IPS DF 6.9 (cell line): ENCODE measurements around the gene USP40.

Experiments
- DNase-seq: peaks from one replicate; pipeline ENCODE4 v3.0.0-alpha.2; 2013; ENCODE audit warnings: low read depth, low spot score
- H3K27ac ChIP-seq: one replicate; pipeline ENCODE4 v1.5.1; 2013; ENCODE audit warnings: low read length, control low read depth
- H3K27me3 ChIP-seq: 2 replicates; pipeline ENCODE4 v1.6.1; 2013; ENCODE audit warnings: mild to moderate bottlenecking, low read length; ENCODE audit not compliant: control insufficient read depth, insufficient read depth
- H3K36me3 ChIP-seq: 2 replicates; pipeline ENCODE4 v1.6.1; 2013; ENCODE audit warnings: low read length; ENCODE audit not compliant: control insufficient read depth, insufficient read depth
- H3K4me1 ChIP-seq: 2 replicates; pipeline ENCODE4 v1.6.1; 2013; ENCODE audit warnings: low read length; ENCODE audit not compliant: control insufficient read depth, insufficient read depth
- H3K4me3 ChIP-seq: 2 replicates; pipeline ENCODE4 v1.5.1; 2013; ENCODE audit warnings: mild to moderate bottlenecking, low read length
- H3K9me3 ChIP-seq: 2 replicates; pipeline ENCODE4 v1.6.1; 2013; ENCODE audit warnings: low read length, inconsistent platforms; ENCODE audit not compliant: control insufficient read depth, insufficient read depth
- WGBS: extraction: QIAGEN DNeasy Blood & Tissue Kit; methylation state at CpG from one replicate; pipeline ENCODE4 v1.1.7; 2013; ENCODE audit warnings: mixed read lengths, missing lambda C conversion rate; ENCODE audit not compliant: insufficient read length, insufficient coverage; 5-methylcytosine and 5-hydroxymethylcytosine counted together

The USP40 gene

DNA sequence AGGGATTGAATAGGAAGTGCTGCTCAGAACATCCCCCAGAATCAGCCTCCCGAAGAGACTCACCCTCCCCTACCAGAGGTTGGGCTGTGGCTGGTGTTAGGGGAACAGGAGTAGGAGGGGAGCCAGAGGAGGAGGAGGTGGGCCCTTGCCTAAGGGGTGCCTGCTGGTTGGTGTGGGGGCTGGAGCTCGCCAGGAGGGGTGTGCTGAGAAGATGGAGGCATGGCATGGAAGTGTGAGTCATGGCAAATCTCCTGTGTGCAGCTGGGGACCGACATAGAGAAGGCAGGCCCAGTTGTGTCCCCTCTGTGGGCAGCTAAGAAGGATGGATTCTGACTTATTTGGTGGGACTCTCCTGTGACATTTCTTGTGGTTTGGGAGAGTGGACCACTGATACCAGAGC, 138.6 kb downstream of the USP40 start:
- Histone ChIP-seq H3K27me3 (no peaks in the 10 kb centered on the region), H3K27ac (no peak overlapping the region), H3K4me3 (no peak overlapping the region), H3K36me3 (no peaks in the 10 kb centered on the region), H3K9me3 (no peaks in the 10 kb centered on the region), H3K4me1 (no peaks in the 10 kb centered on the region)
- no CpG with 5 or more reads among the region's 3 CpGs for WGBS
- DNase-seq: no peak

DNA sequence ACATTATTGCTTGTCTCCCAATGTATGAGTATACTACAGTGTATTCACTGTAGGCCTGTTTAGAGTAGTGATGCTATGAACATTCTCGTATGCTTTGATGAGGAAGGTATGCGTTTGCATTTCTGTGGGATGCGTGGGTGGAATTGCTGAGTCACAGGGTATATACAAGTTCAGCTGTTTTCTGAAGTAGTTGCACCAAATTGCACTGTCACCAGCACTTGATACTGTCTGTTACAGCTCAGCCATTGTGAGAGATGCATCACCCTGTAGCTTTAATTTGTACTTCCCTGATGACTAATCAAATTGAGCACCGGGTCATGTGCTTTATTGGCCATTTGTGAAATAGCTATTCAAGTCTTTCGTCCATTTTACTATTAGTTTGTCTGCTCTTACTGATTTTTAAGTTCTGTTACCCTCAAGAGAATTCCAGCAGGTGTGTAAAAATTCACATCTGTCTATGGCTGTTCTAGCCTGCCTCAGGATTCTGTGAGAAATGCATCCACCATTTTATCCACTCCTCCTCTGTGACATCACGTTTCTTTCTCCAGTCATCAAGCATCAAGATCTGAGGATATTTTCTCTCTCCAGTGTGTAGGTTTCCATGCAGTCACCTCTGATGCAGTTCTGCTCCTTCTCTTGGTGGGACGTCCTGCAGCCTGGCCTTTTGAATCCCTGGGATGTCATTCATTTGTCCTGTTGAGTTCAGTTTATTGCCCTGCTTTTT, 139.8 kb downstream of the USP40 start:
- Histone ChIP-seq H3K36me3 (no peaks in the 10 kb centered on the region), H3K4me3 (no peak overlapping the region), H3K4me1 (no peaks in the 10 kb centered on the region), H3K27ac (no peak overlapping the region), H3K27me3 (no peaks in the 10 kb centered on the region), H3K9me3 (no peaks in the 10 kb centered on the region)
- WGBS: no CpG with 5 or more reads among the region's 7 CpGs
- DNase-seq: no peak
